ENCODE data around the gene SERPINI2.

The SERPINI2 gene

DNA sequence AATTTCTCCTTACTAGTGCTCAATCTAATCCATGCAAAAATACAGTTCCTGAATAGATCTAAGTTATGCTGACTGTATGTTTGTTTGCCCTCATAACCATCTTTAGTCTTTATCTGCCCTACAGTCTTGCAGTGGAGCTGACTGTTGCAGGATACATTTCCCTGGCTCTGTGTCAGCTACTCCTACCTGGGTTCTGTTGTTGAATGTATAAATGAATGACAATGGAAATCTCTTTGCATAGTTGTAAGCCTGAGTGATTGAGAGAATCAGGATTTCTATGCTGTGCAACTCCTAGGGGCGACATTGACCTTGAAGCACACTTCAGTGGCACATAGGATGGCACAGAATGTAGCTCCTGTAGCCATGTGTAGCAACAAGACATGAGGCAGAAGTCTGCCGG is 77.8 kb downstream of the SERPINI2 start:
- H3K27ac ChIP-seq (ENCODE audit: low read depth, low read length): no peak overlapping the region
- H3K4me2 ChIP-seq (ENCODE audit: low read length): no peak overlapping the region
- no peaks in the 10 kb centered on the region for H3K9me3 ChIP-seq (ENCODE audit: control insufficient read depth, insufficient read depth, low read length)
- H3K36me3 ChIP-seq (ENCODE audit: control insufficient read depth, low read length): no peaks in the 10 kb centered on the region
- H3K4me3 ChIP-seq (ENCODE audit: low read length): no peak overlapping the region
- H3F3A ChIP-seq (ENCODE audit: control insufficient read depth, insufficient read depth): no peaks in the 10 kb centered on the region
- H3K4me1 ChIP-seq (ENCODE audit: control insufficient read depth, low read length): no peaks in the 10 kb centered on the region
- no peaks in the 10 kb centered on the region for H4K20me1 ChIP-seq (ENCODE audit: control insufficient read depth, insufficient read depth, low read depth, low read length)
- H3K9me2 ChIP-seq (replicated peaks; ENCODE audit: control insufficient read depth, low read length): no peaks in the 10 kb centered on the region
- no peaks in the 10 kb centered on the region for H3K79me2 ChIP-seq (ENCODE audit: control insufficient read depth, low read length)
- H3K27me3 ChIP-seq (ENCODE audit: control insufficient read depth, low read length): peaks cover 6% of the 10 kb centered on the region; the same call in 1 of the 2 replicates
- TF ChIP-seq EZH2phosphoT487 (IDR thresholded peaks at IDR 0.05; ENCODE audit: borderline replicate concordance, low read length): no peak
- TF ChIP-seq, protein P1, sequence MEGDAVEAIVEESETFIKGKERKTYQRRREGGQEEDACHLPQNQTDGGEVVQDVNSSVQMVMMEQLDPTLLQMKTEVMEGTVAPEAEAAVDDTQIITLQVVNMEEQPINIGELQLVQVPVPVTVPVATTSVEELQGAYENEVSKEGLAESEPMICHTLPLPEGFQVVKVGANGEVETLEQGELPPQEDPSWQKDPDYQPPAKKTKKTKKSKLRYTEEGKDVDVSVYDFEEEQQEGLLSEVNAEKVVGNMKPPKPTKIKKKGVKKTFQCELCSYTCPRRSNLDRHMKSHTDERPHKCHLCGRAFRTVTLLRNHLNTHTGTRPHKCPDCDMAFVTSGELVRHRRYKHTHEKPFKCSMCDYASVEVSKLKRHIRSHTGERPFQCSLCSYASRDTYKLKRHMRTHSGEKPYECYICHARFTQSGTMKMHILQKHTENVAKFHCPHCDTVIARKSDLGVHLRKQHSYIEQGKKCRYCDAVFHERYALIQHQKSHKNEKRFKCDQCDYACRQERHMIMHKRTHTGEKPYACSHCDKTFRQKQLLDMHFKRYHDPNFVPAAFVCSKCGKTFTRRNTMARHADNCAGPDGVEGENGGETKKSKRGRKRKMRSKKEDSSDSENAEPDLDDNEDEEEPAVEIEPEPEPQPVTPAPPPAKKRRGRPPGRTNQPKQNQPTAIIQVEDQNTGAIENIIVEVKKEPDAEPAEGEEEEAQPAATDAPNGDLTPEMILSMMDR (IDR thresholded peaks at IDR 0.05; ENCODE audit: low read depth, low read length, poor library complexity, severe bottlenecking): no peak

DNA sequence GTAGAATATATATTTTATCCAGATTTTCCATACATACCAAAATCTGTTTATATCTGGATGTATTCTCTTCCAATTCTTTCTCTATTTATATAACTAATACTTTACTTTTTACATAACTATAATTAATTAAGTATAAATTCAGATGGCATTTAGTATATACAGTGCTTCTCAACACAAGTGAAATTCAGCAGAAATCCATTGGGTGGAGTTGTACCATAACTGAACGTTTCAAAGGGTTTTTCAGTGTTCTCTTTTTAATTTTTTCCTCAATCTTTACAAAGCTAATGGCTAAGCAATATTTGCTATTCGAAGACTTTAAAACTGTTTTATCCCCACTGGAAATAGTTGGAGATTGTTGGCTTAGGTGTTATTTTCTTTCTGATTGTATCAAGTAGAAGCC is 79.8 kb downstream of the SERPINI2 start:
- no peak for TF ChIP-seq EZH2phosphoT487 (IDR thresholded peaks at IDR 0.05; ENCODE audit: borderline replicate concordance, low read length)
- TF ChIP-seq, protein P1 (IDR thresholded peaks at IDR 0.05; ENCODE audit: low read depth, low read length, poor library complexity, severe bottlenecking): no peak

More for the DNA sequence above, 79.8 kb downstream of the SERPINI2 start:
- H3F3A ChIP-seq (ENCODE audit: control insufficient read depth, insufficient read depth): no peaks in the 10 kb centered on the region
- no peaks in the 10 kb centered on the region for H3K9me3 ChIP-seq (ENCODE audit: control insufficient read depth, insufficient read depth, low read length)
- no peak overlapping the region for H3K4me2 ChIP-seq (ENCODE audit: low read length)
- H3K4me1 ChIP-seq (ENCODE audit: control insufficient read depth, low read length): no peaks in the 10 kb centered on the region
- no peak overlapping the region for H3K4me3 ChIP-seq (ENCODE audit: low read length)
- no peaks in the 10 kb centered on the region for H3K36me3 ChIP-seq (ENCODE audit: control insufficient read depth, low read length)
- no peaks in the 10 kb centered on the region for H3K79me2 ChIP-seq (ENCODE audit: control insufficient read depth, low read length)
- H3K9me2 ChIP-seq (replicated peaks; ENCODE audit: control insufficient read depth, low read length): no peaks in the 10 kb centered on the region
- no peak overlapping the region for H3K27ac ChIP-seq (ENCODE audit: low read depth, low read length)
- no peaks in the 10 kb centered on the region for H4K20me1 ChIP-seq (ENCODE audit: control insufficient read depth, insufficient read depth, low read depth, low read length)
- peaks cover 6% of the 10 kb centered on the region; the same call in 1 of the 2 replicates for H3K27me3 ChIP-seq (ENCODE audit: control insufficient read depth, low read length)

Data from DOHH2 (cell line).